GM23338 (cell line): ENCODE data around the gene TIMP3. TPM values are rescaled to one million over a fixed set of nuclear protein-coding genes. Genes with fewer than 3 reads are reported as not detected.

Experiments used
- ATAC-seq: fragments of 200-7000 bp; cut with Tn5 transposase; 3 replicates; pipeline ENCODE4 v1.9.1; 2020
- DNase-seq: peaks from one replicate; pipeline ENCODE4 v3.0.0-alpha.2; 2015; ENCODE audit warnings: low spot score
- H2AFZ ChIP-seq: fragments of 200-600 bp; sonication (generic); 2 replicates; pipeline ENCODE4 v1.8.0; 2016; ENCODE audit warnings: antibody characterized with exemption, mild to moderate bottlenecking, moderate library complexity
- H3F3A ChIP-seq: fragments of 200-600 bp; sonication (generic); replicated peaks from 2 replicates; pipeline ENCODE4 v1.8.0; 2017; ENCODE audit warnings: antibody characterized with exemption, mixed run types, low read depth
- H3K27ac ChIP-seq: fragments of 200-600 bp; sonication (generic); 2 replicates; pipeline ENCODE4 v1.6.1; 2016; ENCODE audit warnings: low read depth
- H3K27me3 ChIP-seq: fragments of 200-600 bp; sonication (generic); 2 replicates; pipeline ENCODE4 v1.8.0; 2016; ENCODE audit warnings: mild to moderate bottlenecking, mixed run types, moderate library complexity; ENCODE audit not compliant: insufficient read depth
- H3K36me3 ChIP-seq: fragments of 200-600 bp; sonication (generic); 2 replicates; pipeline ENCODE4 v1.8.0; 2016; ENCODE audit warnings: mild to moderate bottlenecking; ENCODE audit not compliant: insufficient read depth
- H3K4me1 ChIP-seq: fragments of 200-600 bp; sonication (generic); 2 replicates; pipeline ENCODE4 v1.8.0; 2016; ENCODE audit warnings: mild to moderate bottlenecking, moderate library complexity; ENCODE audit not compliant: insufficient read depth
- H3K4me2 ChIP-seq: fragments of 200-600 bp; sonication (generic); 2 replicates; pipeline ENCODE4 v1.7.1; 2017; ENCODE audit warnings: mixed run types
- H3K4me3 ChIP-seq: fragments of 200-600 bp; sonication (generic); 2 replicates; pipeline ENCODE4 v1.6.1; 2016; ENCODE audit warnings: mixed run types
- H3K79me2 ChIP-seq: fragments of 200-600 bp; sonication (generic); replicated peaks from 2 replicates; pipeline ENCODE4 v1.8.0; 2017; ENCODE audit warnings: mild to moderate bottlenecking; ENCODE audit not compliant: insufficient read depth
- H3K9me2 ChIP-seq: fragments of 200-600 bp; sonication (generic); 2 replicates; pipeline ENCODE4 v1.8.0; 2017; ENCODE audit not compliant: insufficient read depth
- H4K20me1 ChIP-seq: fragments of 200-600 bp; sonication (generic); replicated peaks from 2 replicates; pipeline ENCODE4 v1.8.0; 2017; ENCODE audit warnings: mild to moderate bottlenecking; ENCODE audit not compliant: insufficient read depth
- H3K27ac Mint-ChIP-seq: 2 replicates; pipeline ENCODE4 v1.8.0; 2020; ENCODE audit warnings: inconsistent platforms, mild to moderate bottlenecking, moderate library complexity, mixed read lengths
- H3K27me3 Mint-ChIP-seq: 3 replicates; pipeline ENCODE4 v1.8.0; 2022; ENCODE audit warnings: low read depth, mild to moderate bottlenecking, moderate library complexity, mixed read lengths, inconsistent platforms; ENCODE audit not compliant: insufficient read depth, poor library complexity
- H3K36me3 Mint-ChIP-seq: 3 replicates; pipeline ENCODE4 v1.8.0; 2021; ENCODE audit warnings: low read depth, mild to moderate bottlenecking, inconsistent platforms, moderate library complexity, mixed read lengths
- H3K4me1 Mint-ChIP-seq: 3 replicates; pipeline ENCODE4 v1.8.0; 2020; ENCODE audit warnings: mild to moderate bottlenecking, inconsistent platforms, mixed read lengths
- H3K4me3 Mint-ChIP-seq: 3 replicates; pipeline ENCODE4 v1.8.0; 2021; ENCODE audit warnings: moderate library complexity, mild to moderate bottlenecking, inconsistent platforms, mixed read lengths
- H3K9me3 Mint-ChIP-seq: 3 replicates; pipeline ENCODE4 v1.8.0; 2020; ENCODE audit warnings: moderate library complexity, mild to moderate bottlenecking, inconsistent platforms, mixed read lengths
- CREB1 ChIP-seq: fragments of 250-450 bp; sonication (Bioruptor Pico); IDR thresholded peaks from 2 replicates; pipeline ENCODE4 v1.5.0; 2020; ENCODE audit warnings: low read depth, mild to moderate bottlenecking, moderate library complexity
- EZH2 ChIP-seq: fragments of 200-600 bp; sonication (generic); IDR thresholded peaks from one replicate; pipeline ENCODE4 v1.8.0; 2017; ENCODE audit warnings: antibody characterized with exemption, mild to moderate bottlenecking, low read depth; ENCODE audit not compliant: unreplicated experiment
- EZH2phosphoT487 ChIP-seq: fragments of 200-600 bp; sonication (generic); IDR thresholded peaks from one replicate; pipeline ENCODE4 v1.8.1; 2018; ENCODE audit warnings: antibody characterized with exemption; ENCODE audit not compliant: unreplicated experiment
- JUNB ChIP-seq: IDR thresholded peaks from one replicate; pipeline ENCODE4 v1.6.1; 2016; ENCODE audit warnings: antibody characterized with exemption; ENCODE audit not compliant: unreplicated experiment
- NANOG ChIP-seq: IDR thresholded peaks from 2 replicates; pipeline ENCODE4 v1.6.1; 2016; ENCODE audit warnings: antibody characterized with exemption, borderline replicate concordance
- POLR2AphosphoS5 ChIP-seq: IDR thresholded peaks from 2 replicates; pipeline ENCODE4 v1.6.1; 2016; ENCODE audit warnings: antibody characterized with exemption, low read depth
- REST ChIP-seq: IDR thresholded peaks from one replicate; pipeline ENCODE4 v1.6.1; 2018; ENCODE audit warnings: antibody characterized with exemption; ENCODE audit not compliant: unreplicated experiment
- STAT1 ChIP-seq: IDR thresholded peaks from one replicate; pipeline ENCODE4 v1.6.1; 2016; ENCODE audit warnings: antibody characterized with exemption; ENCODE audit not compliant: unreplicated experiment
- ZNF114 ChIP-seq: fragments of 250-450 bp; sonication (Bioruptor Pico); IDR thresholded peaks from 2 replicates; pipeline ENCODE4 v1.5.0; 2020; ENCODE audit warnings: mild to moderate bottlenecking, moderate library complexity
- polyA plus RNA-seq: library from polyadenylated mRNA; unstranded; fragments of >200 nt; fragmentation: Nextera tagmentation; extraction: Ambion mirVana; gene quantifications from 2 replicates; pipeline ENCODE4 v1.2.1, GENCODE V29; 2016
- total RNA-seq: library from RNA; depleted of rRNA; stranded (reverse); fragments of >200 nt; shearing (Covaris generic); gene quantifications from 2 replicates; pipeline ENCODE4 v1.2.3, GENCODE V29; 2014
- TF ChIP-seq, protein P1 (sequence below), 2 experiments: fragments of 200-600 bp in 1 of 2; sonication (generic) in 1 of 2; conservative IDR thresholded peaks; 2 replicates each; pipeline versions ENCODE4 v1.5.1 to v1.6.1; 2016 to 2017; ENCODE audit warnings: antibody characterized with exemption in 2 of 2, low read depth in 2 of 2, mild to moderate bottlenecking in 2 of 2, moderate library complexity in 1 of 2
- TF ChIP-seq, protein P2 (sequence below): IDR thresholded peaks from 2 replicates; pipeline ENCODE4 v1.6.1; 2016; ENCODE audit warnings: antibody characterized with exemption

Gene TIMP3
- total and polyA plus RNA-seq, 2 experiments from 2014 or later: 1.4 to 4.3 TPM

- TF ChIP-seq POLR2AphosphoS5: no peak
- TF ChIP-seq, protein P1, sequence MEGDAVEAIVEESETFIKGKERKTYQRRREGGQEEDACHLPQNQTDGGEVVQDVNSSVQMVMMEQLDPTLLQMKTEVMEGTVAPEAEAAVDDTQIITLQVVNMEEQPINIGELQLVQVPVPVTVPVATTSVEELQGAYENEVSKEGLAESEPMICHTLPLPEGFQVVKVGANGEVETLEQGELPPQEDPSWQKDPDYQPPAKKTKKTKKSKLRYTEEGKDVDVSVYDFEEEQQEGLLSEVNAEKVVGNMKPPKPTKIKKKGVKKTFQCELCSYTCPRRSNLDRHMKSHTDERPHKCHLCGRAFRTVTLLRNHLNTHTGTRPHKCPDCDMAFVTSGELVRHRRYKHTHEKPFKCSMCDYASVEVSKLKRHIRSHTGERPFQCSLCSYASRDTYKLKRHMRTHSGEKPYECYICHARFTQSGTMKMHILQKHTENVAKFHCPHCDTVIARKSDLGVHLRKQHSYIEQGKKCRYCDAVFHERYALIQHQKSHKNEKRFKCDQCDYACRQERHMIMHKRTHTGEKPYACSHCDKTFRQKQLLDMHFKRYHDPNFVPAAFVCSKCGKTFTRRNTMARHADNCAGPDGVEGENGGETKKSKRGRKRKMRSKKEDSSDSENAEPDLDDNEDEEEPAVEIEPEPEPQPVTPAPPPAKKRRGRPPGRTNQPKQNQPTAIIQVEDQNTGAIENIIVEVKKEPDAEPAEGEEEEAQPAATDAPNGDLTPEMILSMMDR (conservative IDR thresholded peaks at IDR 0.05; ENCODE audit: low read depth in 2 of 2): no peak
Measured at GRCh38 chr22:32752816-32753520, 48.5 kb upstream of the TIMP3 start (continued).

DNA sequence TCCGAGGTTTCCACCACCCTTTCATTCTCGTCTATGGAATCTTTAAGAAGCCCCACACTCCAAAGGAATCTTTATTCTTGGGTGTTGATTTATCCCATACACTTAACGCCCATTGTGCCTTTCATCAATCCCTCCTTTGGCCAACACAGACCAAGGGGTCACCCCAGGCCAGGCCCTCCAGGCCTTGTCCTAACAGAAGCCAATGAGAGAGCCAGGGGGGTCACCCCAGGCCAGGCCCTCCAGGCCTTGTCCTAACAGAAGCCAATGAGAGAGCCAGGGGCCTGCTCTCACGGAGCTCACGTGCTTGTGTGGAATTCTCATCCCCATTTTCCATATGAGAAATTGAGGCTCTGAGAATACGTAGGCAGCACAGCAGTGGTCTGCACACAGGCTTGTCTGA lies 47.9 kb upstream of the TIMP3 start:
- Histone ChIP-seq H3F3A (no peaks in the 10 kb centered on the region), H3K36me3 (no peaks in the 10 kb centered on the region), H3K4me3 (no peak overlapping the region), H3K79me2 (no peaks in the 10 kb centered on the region), H3K27ac (no peak overlapping the region), H3K4me2 (no peak overlapping the region), H4K20me1 (peaks cover 9% of the 10 kb centered on the region; the same call in 1 of the 2 replicates), H3K27me3 (no peaks in the 10 kb centered on the region), H3K4me1 (no peaks in the 10 kb centered on the region), H2AFZ (no peak overlapping the region), H3K9me2 (no peaks in the 10 kb centered on the region)
- no peak for DNase-seq
- no peak for ATAC-seq
- H3K27me3 Mint-ChIP-seq: peaks cover 12% of the 10 kb centered on the region
- H3K36me3 Mint-ChIP-seq: no peaks in the 10 kb centered on the region
- H3K27ac Mint-ChIP-seq: no peak overlapping the region
- no peaks in the 10 kb centered on the region for H3K9me3 Mint-ChIP-seq
- no peaks in the 10 kb centered on the region for H3K4me1 Mint-ChIP-seq
- no peak overlapping the region for H3K4me3 Mint-ChIP-seq
- TF ChIP-seq ZNF114 (CRISPR knock-in tag) (no peak), EZH2 (no peak), JUNB (no peak), REST (no peak), STAT1 (no peak), EZH2phosphoT487 (no peak), NANOG (no peak), POLR2AphosphoS5 (no peak), CREB1 (CRISPR knock-in tag) (no peak)
- TF ChIP-seq, protein P2, sequence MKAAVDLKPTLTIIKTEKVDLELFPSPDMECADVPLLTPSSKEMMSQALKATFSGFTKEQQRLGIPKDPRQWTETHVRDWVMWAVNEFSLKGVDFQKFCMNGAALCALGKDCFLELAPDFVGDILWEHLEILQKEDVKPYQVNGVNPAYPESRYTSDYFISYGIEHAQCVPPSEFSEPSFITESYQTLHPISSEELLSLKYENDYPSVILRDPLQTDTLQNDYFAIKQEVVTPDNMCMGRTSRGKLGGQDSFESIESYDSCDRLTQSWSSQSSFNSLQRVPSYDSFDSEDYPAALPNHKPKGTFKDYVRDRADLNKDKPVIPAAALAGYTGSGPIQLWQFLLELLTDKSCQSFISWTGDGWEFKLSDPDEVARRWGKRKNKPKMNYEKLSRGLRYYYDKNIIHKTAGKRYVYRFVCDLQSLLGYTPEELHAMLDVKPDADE: no peak
- TF ChIP-seq, protein P1 (conservative IDR thresholded peaks at IDR 0.05; ENCODE audit: low read depth in 2 of 2): no peak
